Activated CD4-positive, alpha-beta T cell treated with anti-CD3 and anti-CD28 coated beads, Interleukin-2, amount 10 ng/mL, durations not matched to agents 24 days and 14 days (primary cell): Measurements from ENCODE around the gene NFATC4. TPM values are rescaled to one million over a fixed set of nuclear protein-coding genes. Genes with fewer than 3 reads are reported as not detected.

Experiments used
- DNase-seq: peaks from one replicate; pipeline ENCODE4 v3.0.0; 2022
- H3K27ac Mint-ChIP-seq: one replicate; pipeline ENCODE4 v1.8.0; 2022; ENCODE audit warnings: mild to moderate bottlenecking, mixed read lengths
- H3K27me3 Mint-ChIP-seq: one replicate; pipeline ENCODE4 v1.8.0; 2022; ENCODE audit warnings: mixed read lengths
- H3K36me3 Mint-ChIP-seq: one replicate; pipeline ENCODE4 v1.8.0; 2022; ENCODE audit warnings: low read depth, mild to moderate bottlenecking, mixed read lengths
- H3K4me1 Mint-ChIP-seq: one replicate; pipeline ENCODE4 v1.8.0; 2021; ENCODE audit warnings: mixed read lengths
- H3K4me3 Mint-ChIP-seq: one replicate; pipeline ENCODE4 v1.8.0; 2022; ENCODE audit warnings: mild to moderate bottlenecking, moderate library complexity, mixed read lengths
- H3K9me3 Mint-ChIP-seq: one replicate; pipeline ENCODE4 v1.8.0; 2021; ENCODE audit warnings: mixed read lengths
- intact Hi-C: fragments of 100-400 bp; cut with micrococcal nuclease; formaldehyde crosslinking; loops from one replicate; pipeline ENCODE4 v1.15.1; 2023
- total RNA-seq: library from RNA; stranded (reverse); gene quantifications from 2 replicates; pipeline ENCODE4 v1.2.3, GENCODE V29; 2022

The NFATC4 gene
- total RNA-seq, 1 donor from 2014 or later, result not detected

GRCh38 chr14:24408764-24409163, 40.8 kb downstream of the NFATC4 start:
- Mint-ChIP-seq H3K4me1 (no peaks in the 10 kb centered on the region), H3K27me3 (peaks cover 22% of the 10 kb centered on the region), H3K4me3 (no peak overlapping the region), H3K9me3 (no peaks in the 10 kb centered on the region), H3K36me3 (no peaks in the 10 kb centered on the region), H3K27ac (no peak overlapping the region)
- intact Hi-C loops, result no loop called here
- DNase-seq, result no peak

- intact Hi-C loops, result no loop called here
- peaks cover 18% of the 10 kb centered on the region for H3K27me3 Mint-ChIP-seq
- no peaks in the 10 kb centered on the region for H3K36me3 Mint-ChIP-seq
- H3K4me3 Mint-ChIP-seq, result no peak overlapping the region
- H3K27ac Mint-ChIP-seq, result no peak overlapping the region
- no peak for DNase-seq
- H3K9me3 Mint-ChIP-seq, result no peaks in the 10 kb centered on the region
- H3K4me1 Mint-ChIP-seq, result no peaks in the 10 kb centered on the region
Measured at GRCh38 chr14:24409192-24409591, 41.2 kb downstream of the NFATC4 start.

GRCh38 chr14:24409956-24410355, 42.0 kb downstream of the NFATC4 start:
- H3K4me3 Mint-ChIP-seq, result no peak overlapping the region
- no peaks in the 10 kb centered on the region for H3K9me3 Mint-ChIP-seq
- DNase-seq, result no peak
- no peak overlapping the region for H3K27ac Mint-ChIP-seq
- no peaks in the 10 kb centered on the region for H3K4me1 Mint-ChIP-seq
- no peaks in the 10 kb centered on the region for H3K36me3 Mint-ChIP-seq
- H3K27me3 Mint-ChIP-seq, result peaks cover 12% of the 10 kb centered on the region
- intact Hi-C loops, result no loop called here

GRCh38 chr14:24411443-24412389, 43.7 kb downstream of the NFATC4 start:
- no peaks in the 10 kb centered on the region for H3K9me3 Mint-ChIP-seq
- peak; percentile 78 for DNase-seq
- no peak overlapping the region for H3K27ac Mint-ChIP-seq
- H3K27me3 Mint-ChIP-seq, result peaks cover 3% of the 10 kb centered on the region
- no peak overlapping the region for H3K4me3 Mint-ChIP-seq
- H3K4me1 Mint-ChIP-seq, result no peaks in the 10 kb centered on the region
- H3K36me3 Mint-ChIP-seq, result no peaks in the 10 kb centered on the region
- intact Hi-C loops, result no loop called here

GRCh38 chr14:24414077-24414476, 46.1 kb downstream of the NFATC4 start:
- no peaks in the 10 kb centered on the region for H3K36me3 Mint-ChIP-seq

GRCh38 chr14:24414732-24415420, 46.9 kb downstream of the NFATC4 start:
- Mint-ChIP-seq H3K9me3 (no peaks in the 10 kb centered on the region), H3K36me3 (no peaks in the 10 kb centered on the region), H3K4me3 (no peak overlapping the region), H3K4me1 (no peaks in the 10 kb centered on the region), H3K27me3 (peaks cover 2% of the 10 kb centered on the region), H3K27ac (no peak overlapping the region)
- no peak for DNase-seq
- intact Hi-C loops, result no loop called here

More at GRCh38 chr14:24414077-24414476, 46.1 kb downstream of the NFATC4 start:
- no peaks in the 10 kb centered on the region for H3K4me1 Mint-ChIP-seq
- no peaks in the 10 kb centered on the region for H3K9me3 Mint-ChIP-seq
- H3K27me3 Mint-ChIP-seq, result peaks cover 2% of the 10 kb centered on the region
- no peak overlapping the region for H3K4me3 Mint-ChIP-seq
- intact Hi-C loops, result no loop called here
- no peak overlapping the region for H3K27ac Mint-ChIP-seq
- no peak for DNase-seq

- DNase-seq, result no peak
- intact Hi-C loops, result no loop called here
- H3K9me3 Mint-ChIP-seq, result no peaks in the 10 kb centered on the region
Measured at GRCh38 chr14:24415421-24416253, 47.7 kb downstream of the NFATC4 start.

GRCh38 chr14:24416254-24416931, 48.4 kb downstream of the NFATC4 start:
- peaks cover 4% of the 10 kb centered on the region for H3K27me3 Mint-ChIP-seq
- intact Hi-C loops, result no loop called here
- DNase-seq, result no peak
- no peaks in the 10 kb centered on the region for H3K9me3 Mint-ChIP-seq
- H3K4me1 Mint-ChIP-seq, result no peaks in the 10 kb centered on the region
- H3K4me3 Mint-ChIP-seq, result no peak overlapping the region
- H3K27ac Mint-ChIP-seq, result no peak overlapping the region
- H3K36me3 Mint-ChIP-seq, result no peaks in the 10 kb centered on the region

More at GRCh38 chr14:24415421-24416253, 47.7 kb downstream of the NFATC4 start:
- Mint-ChIP-seq H3K36me3 (no peaks in the 10 kb centered on the region), H3K27me3 (peaks cover 5% of the 10 kb centered on the region), H3K27ac (no peak overlapping the region), H3K4me3 (no peak overlapping the region), H3K4me1 (no peaks in the 10 kb centered on the region)

GRCh38 chr14:24416932-24417619, 49.1 kb downstream of the NFATC4 start:
- no peaks in the 10 kb centered on the region for H3K9me3 Mint-ChIP-seq
- H3K27me3 Mint-ChIP-seq, result peaks cover 4% of the 10 kb centered on the region
- H3K27ac Mint-ChIP-seq, result no peak overlapping the region
- H3K36me3 Mint-ChIP-seq, result no peaks in the 10 kb centered on the region
- H3K4me3 Mint-ChIP-seq, result no peak overlapping the region
- DNase-seq, result no peak
- intact Hi-C loops, result no loop called here
- H3K4me1 Mint-ChIP-seq, result no peaks in the 10 kb centered on the region

GRCh38 chr14:24417832-24418491, 50.0 kb downstream of the NFATC4 start:
- intact Hi-C loops, result no loop called here
- no peak overlapping the region for H3K27ac Mint-ChIP-seq

GRCh38 chr14:24418492-24418873, 50.5 kb downstream of the NFATC4 start:
- Mint-ChIP-seq H3K9me3 (no peaks in the 10 kb centered on the region), H3K27ac (no peak overlapping the region), H3K36me3 (no peaks in the 10 kb centered on the region), H3K27me3 (peaks cover 4% of the 10 kb centered on the region), H3K4me3 (no peak overlapping the region), H3K4me1 (no peaks in the 10 kb centered on the region)
- DNase-seq, result no peak
- intact Hi-C loops, result no loop called here

More at GRCh38 chr14:24417832-24418491, 50.0 kb downstream of the NFATC4 start:
- Mint-ChIP-seq H3K4me3 (no peak overlapping the region), H3K27me3 (peaks cover 4% of the 10 kb centered on the region), H3K9me3 (no peaks in the 10 kb centered on the region), H3K36me3 (no peaks in the 10 kb centered on the region), H3K4me1 (no peaks in the 10 kb centered on the region)
- no peak for DNase-seq

- Mint-ChIP-seq H3K4me1 (peaks cover 18% of the 10 kb centered on the region), H3K36me3 (peaks cover 3% of the 10 kb centered on the region), H3K27ac (no peak overlapping the region), H3K27me3 (peaks cover 4% of the 10 kb centered on the region), H3K9me3 (no peaks in the 10 kb centered on the region), H3K4me3 (no peak overlapping the region)
- no peak for DNase-seq
- intact Hi-C loops, result no loop called here
Measured at GRCh38 chr14:24422261-24422660, 54.3 kb downstream of the NFATC4 start.
